AG04450 (cell line): ENCODE results near the gene TTC6. TPM values are rescaled to one million over a fixed set of nuclear protein-coding genes. Genes with fewer than 3 reads are reported as not detected.
"Not testable (repeated sequence)": the region's sequence is repeated elsewhere in the genome, so short reads cannot be mapped to it uniquely, and the experiment has no call there.

ENCODE experiments used
- CTCF ChIA-PET: fragments of 300-600, 350-600 bp; formaldehyde crosslinking; extraction: SDS; loops from one replicate; lab custom pipeline; 2022; ENCODE audit warnings: antibody characterized with exemption, inconsistent platforms; lab: Charles Lee
- POLR2A ChIA-PET: fragments of 350-600 bp; formaldehyde crosslinking; extraction: SDS; loops from one replicate; lab custom pipeline; 2021; ENCODE audit warnings: antibody characterized with exemption, inconsistent platforms; lab: Yijun Ruan, JAX
- DNase-seq: peaks from one replicate; pipeline ENCODE4 v3.0.0-alpha.2; 2011; ENCODE audit warnings: low read depth, low spot score
- H3K27ac ChIP-seq: one replicate; pipeline ENCODE4 v1.5.1; 2012; ENCODE audit warnings: low read depth, low read length, control low read depth
- H3K27me3 ChIP-seq: one replicate; pipeline ENCODE4 v1.6.0; 2012; ENCODE audit warnings: low read length; ENCODE audit not compliant: control insufficient read depth, insufficient read depth
- H3K4me3 ChIP-seq: 2 replicates; pipeline ENCODE4 v1.5.1; 2011; ENCODE audit warnings: mild to moderate bottlenecking, low read depth, low read length, control low read depth
- H3K9me3 ChIP-seq: 2 replicates; pipeline ENCODE4 v1.5.1; 2012; ENCODE audit warnings: low read length; ENCODE audit not compliant: control insufficient read depth, insufficient read depth
- CTCF ChIP-seq: IDR thresholded peaks from 2 replicates; pipeline ENCODE4 v1.5.1; 2011; ENCODE audit warnings: low read depth, low read length, control low read depth, inconsistent platforms
- polyA plus RNA-seq: library from polyadenylated mRNA; depleted of rRNA; stranded (reverse); fragments of >200 nt; gene quantifications from 2 replicates; pipeline ENCODE4 v1.2.3, GENCODE V29; 2011

TTC6 gene
- polyA plus RNA-seq, 1 experiment = not detected

- no peak overlapping the region for H3K27ac ChIP-seq
- peaks cover 5% of the 10 kb centered on the region; the same call in 1 of the 2 replicates for H3K9me3 ChIP-seq
- no peak overlapping the region for H3K4me3 ChIP-seq
- CTCF ChIA-PET = no interaction called here
- no peak for TF ChIP-seq CTCF
- no peak for DNase-seq
- H3K27me3 ChIP-seq = no peaks in the 10 kb centered on the region
- POLR2A ChIA-PET = no interaction called here
These were observed 41.4 kb upstream of the TTC6 start for GRCh38 chr14:37553935-37554550.

- CTCF ChIA-PET, H3K9me3 ChIP-seq, DNase-seq, H3K27ac ChIP-seq, POLR2A ChIA-PET, H3K4me3 ChIP-seq, H3K27me3 ChIP-seq: not testable (repeated sequence)
These were observed 39.8 kb upstream of the TTC6 start for GRCh38 chr14:37555596-37555995.

GRCh38 chr14:37558740-37559139, 36.7 kb upstream of the TTC6 start:
- H3K9me3 ChIP-seq = peaks cover 5% of the 10 kb centered on the region; the same call in 1 of the 2 replicates
- no peak for DNase-seq
- TF ChIP-seq CTCF = no peak
- H3K4me3 ChIP-seq = no peak overlapping the region
- H3K27ac ChIP-seq = no peak overlapping the region
- CTCF ChIA-PET = interaction anchor here (1.3 kb wide), 1 partner anchor 312 kb away, joined by 3 read pairs; no protein-coding TSS in a partner anchor
- POLR2A ChIA-PET = no interaction called here
- no peaks in the 10 kb centered on the region for H3K27me3 ChIP-seq

GRCh38 chr14:37559386-37559785, 36.0 kb upstream of the TTC6 start:
- H3K27ac ChIP-seq = no peak overlapping the region
- TF ChIP-seq CTCF = no peak
- no peaks in the 10 kb centered on the region for H3K27me3 ChIP-seq
- peaks cover 5% of the 10 kb centered on the region; the same call in 1 of the 2 replicates for H3K9me3 ChIP-seq
- CTCF ChIA-PET = interaction anchor here (1.3 kb wide), 1 partner anchor 313 kb away, joined by 3 read pairs; no protein-coding TSS in a partner anchor
- H3K4me3 ChIP-seq = no peak overlapping the region
- no peak for DNase-seq
- POLR2A ChIA-PET = no interaction called here

GRCh38 chr14:37563189-37563588, 32.2 kb upstream of the TTC6 start:
- Histone ChIP-seq H3K27ac (no peak overlapping the region), H3K9me3 (no peaks in the 10 kb centered on the region), H3K27me3 (no peaks in the 10 kb centered on the region), H3K4me3 (no peak overlapping the region)
- CTCF ChIA-PET = interaction anchor here (3.6 kb wide), 1 partner anchor 317 kb away, joined by 16 read pairs; no protein-coding TSS in a partner anchor
- DNase-seq = no peak
- no peak for TF ChIP-seq CTCF
- POLR2A ChIA-PET = no interaction called here
